Ectodermal cell (in vitro differentiated cells): ENCODE measurements around the gene TRPM3.

Experiments used
- H3K27ac ChIP-seq: 2 replicates; pipeline ENCODE4 v1.7.0; 2013; ENCODE audit warnings: mild to moderate bottlenecking, low read depth, low read length; ENCODE audit not compliant: insufficient read depth, poor library complexity, severe bottlenecking
- H3K27me3 ChIP-seq: 2 replicates; pipeline ENCODE4 v1.7.0; 2013; ENCODE audit warnings: mild to moderate bottlenecking, low read length; ENCODE audit not compliant: insufficient read depth, control insufficient read depth, poor library complexity, severe bottlenecking
- H3K36me3 ChIP-seq: one replicate; pipeline ENCODE4 v1.7.0; 2013; ENCODE audit warnings: low read length; ENCODE audit not compliant: control insufficient read depth, insufficient read depth
- H3K4me1 ChIP-seq: one replicate; pipeline ENCODE4 v1.7.0; 2013; ENCODE audit warnings: low read length; ENCODE audit not compliant: control insufficient read depth, insufficient read depth
- H3K4me3 ChIP-seq: 2 replicates; pipeline ENCODE4 v1.7.0; 2013; ENCODE audit warnings: low read depth, low read length, control low read depth; ENCODE audit not compliant: insufficient read depth
- H3K9me3 ChIP-seq: 2 replicates; pipeline ENCODE4 v1.7.0; 2013; ENCODE audit warnings: mild to moderate bottlenecking, low read length, moderate library complexity; ENCODE audit not compliant: control insufficient read depth
- whole genome bisulfite sequencing, 2 experiments: methylation state at CpG; one replicate each; pipeline ENCODE4 v1.1.7; 2013; ENCODE audit warnings: missing lambda C conversion rate in 2 of 2; 5-methylcytosine and 5-hydroxymethylcytosine counted together

TRPM3 gene

GRCh38 chr9:70940605-70941004 lies 180.8 kb downstream of the TRPM3 start:
- WGBS, 2 experiments = 62 to 65% methylated on average over 2 of the region's 2 CpGs
- no peaks in the 10 kb centered on the region for H3K9me3 ChIP-seq
- no peak overlapping the region for H3K27ac ChIP-seq
- H3K27me3 ChIP-seq = no peaks in the 10 kb centered on the region
- no peak overlapping the region for H3K4me3 ChIP-seq
- peaks cover 4% of the 10 kb centered on the region for H3K4me1 ChIP-seq
- H3K36me3 ChIP-seq = no peaks in the 10 kb centered on the region

DNA sequence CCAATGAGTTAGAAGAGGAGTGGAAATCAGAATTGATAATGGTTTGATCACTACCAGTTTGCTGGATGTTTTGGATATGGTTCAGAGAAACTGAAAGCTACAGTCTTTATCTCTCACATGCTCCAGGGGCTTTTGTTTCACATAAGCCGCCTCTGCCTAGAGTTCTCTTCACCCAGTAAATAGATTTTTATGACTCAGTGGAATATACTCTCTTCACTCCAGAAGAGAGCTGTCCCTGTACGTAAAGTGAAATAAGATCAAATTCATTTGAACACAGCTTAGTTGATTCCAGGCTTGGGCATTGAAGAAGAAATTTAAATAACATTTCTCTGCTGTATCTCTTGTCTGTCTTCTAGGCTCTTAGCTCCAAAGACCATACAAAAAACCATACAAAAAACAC lies 184.9 kb downstream of the TRPM3 start:
- H3K27ac ChIP-seq = no peak overlapping the region
- H3K4me3 ChIP-seq = no peak overlapping the region
- H3K9me3 ChIP-seq = no peaks in the 10 kb centered on the region
- peaks cover 4% of the 10 kb centered on the region for H3K4me1 ChIP-seq
- 83 to 86% methylated on average over 2 of the region's 2 CpGs for WGBS, 2 experiments
- H3K36me3 ChIP-seq = no peaks in the 10 kb centered on the region
- H3K27me3 ChIP-seq = no peaks in the 10 kb centered on the region

DNA sequence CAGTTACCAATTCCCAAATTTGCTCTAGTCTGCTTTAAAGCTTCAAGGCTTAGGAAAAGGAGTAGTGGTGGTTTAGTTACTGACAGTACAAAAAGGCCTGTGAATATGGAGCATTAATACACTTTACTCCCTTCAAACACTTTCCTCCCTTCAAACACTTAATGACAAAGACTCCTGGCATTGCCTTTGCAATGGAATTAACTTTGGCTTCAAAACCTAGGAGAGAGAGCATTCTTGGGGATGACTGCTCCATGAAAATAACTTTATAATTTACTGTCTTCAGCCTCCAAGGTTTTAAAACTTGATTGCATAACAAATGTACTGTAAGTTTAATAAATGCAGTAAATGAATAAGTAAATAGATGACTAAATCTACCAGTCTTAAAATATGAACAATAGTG lies 185.6 kb downstream of the TRPM3 start:
- peaks cover 4% of the 10 kb centered on the region for H3K4me1 ChIP-seq
- H3K4me3 ChIP-seq = no peak overlapping the region
- no peaks in the 10 kb centered on the region for H3K27me3 ChIP-seq
- H3K36me3 ChIP-seq = no peaks in the 10 kb centered on the region
- H3K9me3 ChIP-seq = no peaks in the 10 kb centered on the region
- H3K27ac ChIP-seq = no peak overlapping the region

GRCh38 chr9:70934642-70935041 lies 186.8 kb downstream of the TRPM3 start:
- H3K4me3 ChIP-seq = no peak overlapping the region
- no peak overlapping the region for H3K27ac ChIP-seq
- no peaks in the 10 kb centered on the region for H3K27me3 ChIP-seq
- 90% methylated on average over 1 of the region's 1 CpG; no CpG with 5 or more reads in 1 of the 2 experiments for WGBS, 2 experiments
- H3K4me1 ChIP-seq = peaks cover 4% of the 10 kb centered on the region
- no peaks in the 10 kb centered on the region for H3K9me3 ChIP-seq
- no peaks in the 10 kb centered on the region for H3K36me3 ChIP-seq

DNA sequence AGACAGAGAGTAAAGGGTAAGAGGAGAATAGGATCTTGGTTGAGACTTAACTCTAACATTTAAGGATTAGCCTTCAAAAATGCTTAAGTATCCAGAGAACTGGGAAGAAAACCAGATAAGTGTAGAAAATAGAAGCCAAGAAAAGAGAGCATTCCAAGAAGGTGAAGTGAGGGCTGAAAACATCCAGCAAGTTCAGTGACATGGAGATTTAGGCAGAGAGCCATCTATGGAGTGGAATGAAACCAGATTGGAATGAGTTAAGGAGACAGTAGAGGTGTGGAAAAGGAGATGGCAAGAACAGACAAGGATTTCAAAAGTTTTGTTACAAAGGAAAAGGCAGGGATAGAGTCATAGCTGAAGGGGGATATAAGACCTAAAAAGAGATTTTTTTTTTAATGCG lies 188.1 kb downstream of the TRPM3 start:
- Histone ChIP-seq H3K27ac (no peak overlapping the region), H3K9me3 (no peaks in the 10 kb centered on the region), H3K4me1 (peaks cover 4% of the 10 kb centered on the region), H3K27me3 (no peaks in the 10 kb centered on the region), H3K4me3 (no peak overlapping the region), H3K36me3 (no peaks in the 10 kb centered on the region)
- 93 to 97% methylated on average over 1 of the region's 1 CpG for WGBS, 2 experiments

DNA sequence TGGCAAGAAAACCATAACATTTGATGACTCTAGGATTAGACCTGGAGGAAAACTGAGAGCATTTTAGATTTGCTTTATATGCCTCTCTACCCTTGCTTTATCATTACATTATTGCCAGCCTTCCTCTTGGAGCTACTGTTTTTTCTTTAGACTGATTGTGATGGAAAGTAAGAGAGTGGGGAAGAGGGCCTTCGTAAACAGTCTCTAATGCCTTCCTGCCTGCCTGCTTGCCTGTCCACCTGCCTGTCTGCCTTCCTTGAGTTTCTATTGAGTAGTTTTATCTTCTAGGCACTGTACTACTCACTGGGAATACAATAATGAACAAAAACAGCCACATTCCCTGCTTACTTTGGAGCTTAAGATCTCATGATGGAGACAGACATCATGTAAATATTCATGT lies 189.3 kb downstream of the TRPM3 start:
- Histone ChIP-seq H3K36me3 (no peaks in the 10 kb centered on the region), H3K4me3 (no peak overlapping the region), H3K9me3 (no peaks in the 10 kb centered on the region), H3K27me3 (no peaks in the 10 kb centered on the region), H3K27ac (no peak overlapping the region), H3K4me1 (peaks cover 4% of the 10 kb centered on the region)
- WGBS, 2 experiments = 54 to 90% methylated on average over 1 of the region's 1 CpG

DNA sequence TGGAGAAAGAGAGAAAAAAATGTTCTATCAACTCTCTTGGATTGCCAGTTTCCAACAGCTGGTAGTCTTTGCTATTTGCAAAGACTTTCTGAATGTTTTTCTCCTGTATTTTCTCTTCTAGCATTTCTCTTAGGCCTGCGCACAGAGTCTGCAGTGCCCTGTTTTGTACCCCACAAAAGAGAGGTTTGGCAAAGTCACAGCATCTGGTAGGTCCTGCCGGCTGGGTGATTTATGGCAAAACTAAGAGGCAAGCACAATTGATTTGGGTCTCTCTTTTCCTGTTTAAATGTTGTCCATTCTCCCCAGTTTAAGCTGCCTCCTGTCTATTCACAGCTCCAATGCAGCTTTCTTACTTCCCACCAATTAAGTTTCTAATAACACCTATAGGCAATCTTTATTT lies 193.9 kb downstream of the TRPM3 start:
- 88 to 98% methylated on average over 2 of the region's 2 CpGs for WGBS, 2 experiments
- H3K27ac ChIP-seq = no peak overlapping the region

GRCh38 chr9:70924895-70925547 lies 196.4 kb downstream of the TRPM3 start:
- Histone ChIP-seq H3K4me1 (peaks cover 9% of the 10 kb centered on the region), H3K27ac (no peak overlapping the region), H3K27me3 (no peaks in the 10 kb centered on the region), H3K9me3 (no peaks in the 10 kb centered on the region), H3K4me3 (no peak overlapping the region), H3K36me3 (no peaks in the 10 kb centered on the region)
- WGBS, 2 experiments = 48 to 55% methylated on average over 5 to 7 of the region's 9 CpGs

More for the DNA sequence above, 193.9 kb downstream of the TRPM3 start:
- Histone ChIP-seq H3K36me3 (no peaks in the 10 kb centered on the region), H3K27me3 (no peaks in the 10 kb centered on the region), H3K4me3 (no peak overlapping the region), H3K9me3 (no peaks in the 10 kb centered on the region), H3K4me1 (no peaks in the 10 kb centered on the region)

DNA sequence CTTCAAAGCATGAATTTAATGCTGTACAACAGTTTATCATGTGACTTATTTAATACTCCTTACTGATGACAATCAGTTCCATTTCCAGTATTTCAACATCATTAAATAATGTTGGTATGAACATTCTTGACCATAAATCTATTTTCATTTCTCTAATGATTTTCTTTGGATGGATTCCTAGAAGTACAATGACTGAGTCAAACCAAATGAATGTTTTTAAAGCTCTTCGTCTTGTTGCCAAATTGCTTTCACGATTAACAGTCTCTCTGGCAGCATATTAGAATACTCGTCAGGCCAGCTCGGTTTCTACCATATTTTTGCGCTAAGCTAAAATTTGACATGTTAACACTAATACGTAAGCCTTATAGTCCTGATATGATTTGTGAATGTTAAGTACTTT lies 197.0 kb downstream of the TRPM3 start:
- Histone ChIP-seq H3K9me3 (no peaks in the 10 kb centered on the region), H3K27ac (no peak overlapping the region), H3K36me3 (no peaks in the 10 kb centered on the region), H3K27me3 (no peaks in the 10 kb centered on the region), H3K4me3 (no peak overlapping the region), H3K4me1 (peaks cover 9% of the 10 kb centered on the region)
- 92 to 96% methylated on average over 5 to 6 of the region's 6 CpGs for WGBS, 2 experiments

DNA sequence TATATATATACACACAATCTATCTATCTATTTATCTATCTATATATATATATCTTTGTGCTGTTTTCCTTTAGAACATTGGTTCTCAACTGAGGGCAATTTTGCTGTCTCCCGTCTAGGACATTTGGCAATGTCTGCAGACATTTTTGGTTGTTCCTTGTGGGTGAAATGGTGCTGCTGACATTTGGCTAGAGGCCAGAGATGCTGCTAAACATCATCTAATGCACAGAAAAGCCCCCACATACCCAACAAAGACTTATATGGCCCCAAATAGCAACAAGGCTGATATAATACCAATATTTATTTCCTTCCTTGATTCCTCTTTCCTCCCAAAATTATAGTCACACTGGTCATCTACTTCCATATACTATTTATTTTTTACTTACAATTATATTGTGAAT lies 197.5 kb downstream of the TRPM3 start:
- 100% methylated on average over 1 of the region's 1 CpG; no CpG with 5 or more reads in 1 of the 2 experiments for WGBS, 2 experiments
- Histone ChIP-seq H3K27ac (no peak overlapping the region), H3K36me3 (no peaks in the 10 kb centered on the region), H3K4me1 (peaks cover 9% of the 10 kb centered on the region), H3K27me3 (no peaks in the 10 kb centered on the region), H3K9me3 (no peaks in the 10 kb centered on the region), H3K4me3 (no peak overlapping the region)

DNA sequence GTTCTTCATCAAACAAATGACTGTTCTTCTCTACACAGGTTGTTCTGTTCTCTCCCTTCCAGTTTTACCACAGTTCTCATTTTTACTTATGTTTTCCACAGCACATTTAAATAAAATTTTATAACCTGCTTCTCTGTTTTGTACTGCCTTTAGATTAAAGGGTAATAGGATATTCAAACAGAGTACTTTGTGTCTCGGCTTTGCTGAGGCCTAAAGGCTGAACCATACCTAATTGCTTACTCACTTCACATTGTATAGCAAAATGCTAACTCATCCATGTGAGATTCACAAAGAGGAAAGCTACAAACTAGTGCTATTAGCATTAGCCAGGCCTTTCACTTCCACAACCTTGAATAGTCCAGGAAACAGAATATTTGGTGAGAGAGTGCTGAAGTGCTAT lies 200.3 kb downstream of the TRPM3 start:
- Histone ChIP-seq H3K4me3 (no peak overlapping the region), H3K36me3 (no peaks in the 10 kb centered on the region), H3K27me3 (no peaks in the 10 kb centered on the region), H3K9me3 (no peaks in the 10 kb centered on the region), H3K27ac (peak overlapping the region; percentile 64), H3K4me1 (peaks cover 9% of the 10 kb centered on the region)
- WGBS, 2 experiments = 56% methylated on average over 1 of the region's 1 CpG
